GM19328 (cell line): ENCODE results near the gene SFTPB.
"Not testable (repeated sequence)": the region's sequence is repeated elsewhere in the genome, so short reads cannot be mapped to it uniquely, and the experiment has no call there.

Experiments used
- ATAC-seq: cut with Tn5 transposase; IDR thresholded peaks from one replicate; pipeline ENCODE4 v1.9.1; 2021; ENCODE audit warnings: mild to moderate bottlenecking, moderate library complexity; ENCODE audit not compliant: unreplicated experiment

SFTPB gene

DNA sequence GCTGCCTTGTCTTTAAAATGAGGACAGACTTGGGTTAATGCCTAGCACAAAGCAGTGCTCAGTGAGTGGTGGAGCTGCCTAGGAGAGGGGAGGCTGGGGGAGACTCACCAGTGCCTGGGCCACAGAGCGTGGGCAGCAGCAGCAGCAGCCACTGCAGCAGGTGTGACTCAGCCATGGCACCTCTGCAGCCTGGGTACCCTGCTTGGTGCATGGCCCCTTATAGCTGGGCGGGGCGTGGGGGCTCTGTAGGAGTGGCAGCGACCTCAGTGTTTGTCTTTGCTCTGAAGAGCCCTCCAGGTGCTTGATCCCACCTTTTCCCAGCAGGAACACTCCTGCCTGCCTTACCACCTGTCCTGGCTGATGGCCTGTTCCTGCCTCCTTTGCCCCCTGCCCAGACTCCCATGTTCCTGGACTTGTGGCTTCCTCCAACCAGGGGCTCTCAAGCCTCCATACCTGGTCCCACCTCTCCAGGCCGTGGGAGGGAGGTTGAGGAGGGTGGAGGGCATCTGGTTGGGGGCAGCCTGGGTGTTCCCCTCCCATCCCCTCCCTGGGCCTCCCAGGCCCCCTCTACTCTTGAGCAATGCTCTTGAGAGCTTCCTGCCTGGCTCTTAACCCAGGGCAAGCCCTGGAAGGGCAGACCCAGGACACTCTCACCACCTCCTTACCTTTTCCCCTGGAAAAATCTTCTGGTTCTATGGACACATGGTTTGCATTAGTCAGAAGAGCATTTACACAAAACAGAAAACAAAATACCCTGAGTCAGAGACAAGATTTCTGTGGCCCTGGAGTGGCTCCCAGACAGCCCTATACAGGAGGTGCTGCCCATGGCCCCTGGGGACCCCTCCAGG, at the start of gene SFTPB:
TSS of gene SFTPB (minus strand) at position 191 of the 848 bp plus-strand sequence. CDS start at position 175, 16 bp downstream.
- ATAC-seq, result no peak

DNA sequence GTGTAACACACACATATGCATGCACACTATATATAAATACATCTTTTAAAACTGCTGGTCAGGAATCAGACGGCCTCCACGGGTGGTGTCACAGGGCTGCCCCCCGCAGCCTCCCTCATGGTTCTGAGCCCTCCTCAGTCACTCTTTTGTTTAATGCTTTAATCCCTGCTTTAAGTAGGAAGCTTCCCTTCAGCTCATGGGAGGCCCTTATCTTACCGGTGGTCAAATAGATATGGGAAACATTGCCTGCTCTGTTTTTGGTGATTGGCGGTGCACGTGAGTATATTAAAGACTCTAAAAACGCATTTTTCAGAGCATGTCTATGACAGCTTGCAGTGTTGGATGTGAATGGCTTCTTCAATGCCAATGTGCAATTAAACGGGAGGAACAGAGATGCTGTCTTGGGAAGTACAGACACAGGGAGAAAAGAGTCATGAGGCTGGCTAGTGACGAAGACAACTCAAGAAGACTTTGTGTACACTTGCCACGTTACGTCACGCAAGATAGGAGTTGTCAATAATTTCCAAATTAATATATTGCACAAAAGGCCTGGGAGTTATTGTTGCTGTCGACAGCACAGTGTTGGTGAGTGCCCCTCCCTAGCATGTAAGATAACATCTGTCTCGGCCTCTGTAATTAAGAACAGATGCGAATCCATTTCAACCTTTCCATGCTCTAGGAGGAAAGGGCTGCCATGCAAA, 49.5 kb upstream of the SFTPB start:
- no peak for ATAC-seq

DNA sequence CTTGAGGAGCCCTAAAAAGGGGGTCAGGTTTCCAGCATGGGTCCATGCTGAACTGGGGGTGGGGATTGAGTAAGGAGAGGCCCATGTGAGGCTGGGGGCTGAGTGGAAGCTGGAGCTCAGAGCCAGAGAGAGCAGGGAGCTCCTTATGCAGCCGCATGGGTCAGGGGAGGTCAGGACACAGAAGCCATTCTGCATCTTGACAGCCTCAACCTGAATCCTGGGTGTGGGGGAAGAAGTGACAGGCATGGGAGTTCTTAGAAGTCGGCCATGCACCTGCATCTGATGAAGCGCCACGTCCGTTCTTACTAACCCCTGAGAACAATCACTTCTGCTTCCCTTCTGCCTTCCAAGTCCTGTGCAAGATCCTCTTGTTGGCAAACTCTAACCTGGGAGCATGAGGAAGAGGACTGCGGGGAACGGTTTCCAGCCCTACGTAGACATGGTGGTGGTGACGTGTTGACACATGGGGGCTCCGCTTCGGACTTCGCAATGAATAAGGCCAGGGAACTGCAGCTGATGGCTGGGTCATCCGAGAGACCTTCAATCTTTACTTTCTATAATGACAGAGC, 48.4 kb upstream of the SFTPB start:
- no peak for ATAC-seq

DNA sequence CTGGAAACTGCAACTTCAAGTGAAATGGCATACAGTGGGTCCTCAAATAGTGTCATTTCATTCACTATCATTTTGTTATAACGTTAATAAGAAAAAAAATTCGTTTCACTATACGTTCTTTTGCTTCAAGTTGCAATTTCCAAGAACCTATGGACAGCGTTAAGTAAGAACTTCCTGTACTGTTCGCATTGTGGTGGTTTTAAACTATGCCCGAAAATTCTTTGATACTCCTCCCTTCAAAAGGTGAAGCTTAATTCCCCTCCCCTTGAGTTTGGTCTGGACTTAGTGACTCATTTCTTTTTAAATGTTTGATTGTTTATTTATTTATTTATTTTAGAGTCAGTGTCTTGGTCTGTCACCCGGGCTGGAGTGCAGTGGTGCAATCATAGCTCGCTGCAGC, 46.8 kb upstream of the SFTPB start:
- no peak for ATAC-seq

DNA sequence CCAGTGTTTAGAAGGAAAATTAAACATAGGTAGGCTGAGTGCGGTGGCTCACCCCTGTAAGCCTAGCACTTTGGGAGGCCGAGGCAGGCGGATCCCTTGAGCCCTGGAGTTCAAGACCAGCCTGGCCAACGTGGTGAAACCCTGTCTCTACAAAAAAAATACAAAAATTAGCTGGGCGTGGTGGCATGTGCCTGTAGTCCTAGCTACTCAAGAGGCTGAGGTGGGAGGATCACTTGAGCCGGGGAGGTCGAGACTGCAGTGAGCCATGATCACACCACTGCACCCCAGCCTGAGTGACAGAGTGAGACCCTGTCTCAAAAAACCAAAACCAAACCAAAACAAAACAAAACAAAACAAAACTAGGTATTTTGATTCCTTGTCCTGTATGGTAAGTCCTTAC, 46.4 kb upstream of the SFTPB start:
- ATAC-seq, result not testable (repeated sequence)

DNA sequence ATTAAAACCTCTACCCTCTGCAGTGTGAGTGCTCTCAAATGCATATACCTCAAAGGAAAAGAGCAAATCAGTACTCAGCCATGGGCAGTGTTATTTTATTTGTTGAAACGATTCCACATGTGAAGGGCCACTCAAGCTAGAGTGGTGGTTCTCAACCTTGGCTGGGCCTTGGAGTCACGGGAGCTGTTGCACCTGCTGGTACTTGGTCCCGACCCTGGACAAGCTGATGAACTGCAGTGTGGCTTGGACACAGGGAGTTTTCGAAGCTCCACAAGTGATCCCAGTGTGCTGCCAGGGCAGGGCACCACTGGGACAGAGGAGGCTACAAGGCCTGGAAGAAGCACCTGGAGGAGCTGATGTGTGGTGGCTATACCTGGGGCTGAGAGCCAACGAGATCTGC, 45.8 kb upstream of the SFTPB start:
- no peak for ATAC-seq

DNA sequence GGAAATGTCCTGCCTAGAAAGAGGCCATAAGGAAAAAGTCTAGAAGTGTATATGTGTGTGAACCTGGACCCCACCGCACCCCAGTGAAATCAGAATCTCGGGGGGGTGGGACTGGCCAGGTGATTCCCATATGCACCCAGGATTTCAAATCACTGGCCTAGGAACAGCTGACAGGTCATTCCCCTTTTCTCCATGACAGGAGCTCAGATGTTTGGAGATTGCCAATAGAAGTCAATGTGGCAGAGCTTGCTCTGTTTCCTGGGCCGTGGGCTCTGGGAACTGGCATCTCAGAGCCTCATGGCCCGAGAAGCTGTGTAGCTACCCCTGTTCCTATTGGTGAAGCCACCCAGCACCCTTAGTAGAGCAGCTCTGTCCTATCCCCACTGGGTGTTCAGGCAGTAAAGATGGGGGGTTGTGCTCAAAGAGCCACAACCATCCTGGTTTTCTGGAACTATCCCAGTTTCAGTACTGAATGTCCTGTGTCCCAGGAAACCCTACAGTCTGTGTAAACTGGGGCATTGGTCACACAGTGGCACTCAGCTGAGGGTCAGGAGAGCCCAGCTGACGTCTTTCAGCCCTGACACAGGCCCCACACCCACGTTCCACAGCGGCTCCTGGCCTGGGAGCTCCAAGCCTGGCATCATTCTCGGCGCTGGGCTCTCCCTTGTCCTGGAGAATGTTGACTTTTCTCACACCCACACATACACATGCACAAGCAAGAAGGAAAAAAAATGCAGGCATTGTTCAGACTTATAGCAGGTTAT, 45.0 kb upstream of the SFTPB start:
- ATAC-seq, result no peak

DNA sequence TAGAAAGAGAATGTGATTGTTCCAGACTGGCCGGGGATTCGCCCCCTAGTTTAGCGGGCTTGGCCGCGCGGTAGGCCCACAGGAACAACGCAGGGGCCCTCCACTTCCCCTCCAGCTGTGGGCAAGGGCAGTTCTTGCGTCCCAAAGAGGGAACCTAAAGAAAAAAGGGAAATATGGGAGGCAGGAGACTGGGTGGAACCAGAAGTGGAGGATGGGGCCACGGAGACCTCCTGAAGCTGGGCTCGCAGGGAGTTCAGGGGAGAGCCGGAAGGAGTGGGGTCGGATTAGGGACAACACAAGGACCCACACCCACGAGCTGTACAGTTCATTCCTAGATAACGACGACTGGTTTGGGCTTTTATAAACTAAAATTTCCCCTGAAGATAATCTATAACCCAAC, 44.3 kb upstream of the SFTPB start:
- no peak for ATAC-seq

DNA sequence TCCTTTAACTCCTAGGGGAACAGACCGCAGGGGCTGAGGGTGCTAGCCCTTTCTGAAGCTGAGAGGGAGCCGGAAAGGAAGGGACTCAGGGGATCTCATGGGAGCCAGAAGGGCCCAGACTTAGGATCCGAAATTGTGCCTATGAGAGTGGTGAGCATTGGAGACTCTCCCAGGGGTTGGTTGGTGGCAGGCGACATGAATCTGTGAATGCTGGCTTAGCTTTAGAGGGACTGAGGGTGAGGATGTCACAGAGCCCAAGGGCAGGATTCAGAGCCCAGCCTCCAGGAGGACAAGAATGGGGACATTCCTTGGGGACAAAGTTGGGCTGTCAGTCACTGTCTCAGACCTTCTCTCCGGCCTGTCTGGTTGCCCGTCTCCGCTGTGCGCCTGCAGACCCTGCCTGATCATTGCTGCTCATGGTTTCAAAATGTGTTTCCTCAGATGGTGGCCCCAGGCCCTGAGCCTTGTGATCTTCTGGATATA, 43.6 kb upstream of the SFTPB start:
- ATAC-seq, result no peak

DNA sequence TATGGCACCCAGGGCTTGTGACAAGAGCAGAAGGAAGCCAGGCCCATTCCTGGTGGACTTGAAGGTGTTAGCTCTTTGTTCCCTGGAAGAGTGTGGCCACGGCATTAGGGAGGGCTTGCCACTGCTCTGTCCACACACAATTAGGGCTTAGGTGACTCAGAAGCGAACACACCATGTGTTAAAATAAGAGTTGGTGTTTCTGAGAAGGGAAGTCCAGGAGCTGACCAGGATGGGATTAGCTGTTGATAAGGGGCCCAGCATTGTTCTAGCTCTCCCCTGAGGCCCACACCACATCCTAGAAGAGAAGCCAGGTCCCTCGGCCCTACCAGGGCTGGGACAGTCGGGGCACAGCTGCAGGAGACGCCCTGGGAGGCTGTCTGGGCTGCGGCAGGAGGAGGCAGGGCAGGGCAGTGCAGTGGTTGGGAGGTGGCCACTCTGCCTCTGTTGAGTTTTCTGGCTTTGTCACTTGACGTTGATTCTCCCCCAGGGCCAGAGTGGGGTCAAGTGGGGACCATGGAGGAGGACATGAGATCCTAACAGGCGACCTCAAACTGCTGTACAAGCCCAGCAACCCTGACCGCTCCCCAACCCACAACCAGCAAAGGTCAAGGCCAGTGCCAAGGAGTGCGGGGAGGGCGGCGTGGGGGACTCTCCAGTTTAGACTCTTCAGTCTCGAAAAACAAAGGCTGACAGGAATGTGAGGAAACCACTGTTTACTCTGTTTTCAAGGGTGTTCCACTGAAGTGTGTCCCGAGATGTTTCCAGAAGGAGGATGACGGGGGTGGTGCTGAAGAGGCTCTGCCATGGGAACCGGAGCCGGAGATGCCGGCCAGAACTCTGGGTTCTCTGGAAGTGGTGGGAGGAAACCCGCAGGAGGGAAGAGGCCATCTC, 42.9 kb upstream of the SFTPB start:
- no peak for ATAC-seq

DNA sequence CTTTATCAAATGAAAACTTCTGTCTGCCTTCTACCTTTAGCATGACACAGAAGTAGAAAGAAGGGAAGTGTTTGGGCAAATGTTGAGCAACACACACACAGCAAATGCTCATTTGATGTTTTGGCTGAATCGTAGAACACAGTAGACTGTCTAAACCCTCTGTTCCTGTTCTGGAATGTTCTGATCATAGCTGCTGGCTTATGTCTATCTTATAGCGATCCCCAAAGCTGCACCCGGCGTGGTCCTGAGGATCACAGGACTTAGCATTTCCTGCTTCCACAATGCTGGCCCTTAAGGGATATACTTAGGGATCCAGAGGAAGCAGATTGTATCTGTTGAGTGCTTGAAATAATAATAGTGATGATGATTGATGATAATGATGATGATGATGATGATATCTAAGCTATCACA, 41.4 kb upstream of the SFTPB start:
- no peak for ATAC-seq

DNA sequence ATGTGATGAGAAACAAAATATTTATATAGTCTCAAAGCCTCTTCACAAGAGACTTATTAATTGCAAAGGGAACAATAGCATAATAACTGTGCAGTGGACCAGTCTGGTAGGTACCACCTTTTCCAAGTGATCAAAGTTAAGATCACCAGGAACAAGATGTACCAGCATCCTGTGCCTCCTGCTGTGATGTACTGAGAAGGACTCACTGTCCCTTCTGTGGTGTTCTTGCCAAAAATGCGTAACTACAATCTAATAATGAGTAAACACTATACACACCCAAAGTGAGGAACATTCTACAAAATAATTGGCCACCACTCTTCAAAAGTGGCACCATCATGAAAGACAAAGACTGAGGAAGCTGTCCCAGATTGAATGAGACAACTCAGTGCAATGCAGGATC, 40.6 kb upstream of the SFTPB start:
- no peak for ATAC-seq

DNA sequence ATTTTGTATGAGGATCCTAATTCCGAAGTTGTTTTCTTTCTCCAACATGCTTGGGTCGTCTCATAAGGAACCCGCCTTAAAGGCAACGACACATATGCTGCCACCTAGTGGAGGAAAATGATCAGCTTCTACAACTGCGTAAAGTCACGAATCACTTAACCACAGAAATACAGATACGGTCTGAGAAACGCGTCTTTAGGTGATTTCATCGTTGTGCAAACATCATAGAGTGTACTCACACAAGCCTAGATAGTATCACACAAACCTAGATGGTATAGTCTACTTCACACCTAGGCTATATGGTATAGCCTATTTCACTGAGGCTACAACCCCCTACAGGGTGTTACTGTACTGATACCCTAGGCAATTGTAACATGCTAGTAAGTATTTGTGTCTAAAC, 39.3 kb upstream of the SFTPB start:
- ATAC-seq, result no peak

DNA sequence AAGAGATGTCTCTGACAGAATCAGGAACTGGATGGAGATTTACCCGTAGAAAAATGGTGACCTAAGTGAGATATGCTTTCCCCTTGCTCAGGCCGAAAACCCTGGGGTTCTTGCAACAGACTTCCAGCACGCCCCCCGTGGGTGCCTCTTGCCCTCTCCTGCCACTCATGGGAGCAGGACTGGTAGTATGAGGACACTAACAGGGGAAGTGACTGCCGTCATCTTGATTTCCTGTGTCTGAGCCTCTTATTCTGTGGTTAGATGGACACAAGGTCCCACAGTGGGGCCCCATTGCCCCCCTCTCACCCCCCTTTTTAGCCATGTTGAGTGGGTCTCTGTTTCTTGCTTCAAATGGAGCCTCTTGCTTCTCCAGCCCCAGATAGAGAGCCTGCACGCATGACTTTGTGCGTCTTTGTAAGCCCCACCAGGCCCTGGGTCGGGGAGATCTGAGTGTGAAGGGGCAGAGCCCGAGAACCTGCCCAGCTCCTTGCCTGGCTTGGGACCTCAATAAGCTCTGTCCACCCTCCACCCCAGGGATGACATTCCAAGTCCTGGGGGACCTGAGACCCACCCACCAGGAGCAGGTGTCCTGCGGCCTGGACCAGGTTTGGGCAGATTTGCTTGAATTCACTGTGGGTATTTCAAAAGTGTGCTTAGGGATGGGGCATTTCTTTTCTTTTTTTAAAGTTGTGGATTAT, 38.7 kb upstream of the SFTPB start:
- ATAC-seq, result no peak

DNA sequence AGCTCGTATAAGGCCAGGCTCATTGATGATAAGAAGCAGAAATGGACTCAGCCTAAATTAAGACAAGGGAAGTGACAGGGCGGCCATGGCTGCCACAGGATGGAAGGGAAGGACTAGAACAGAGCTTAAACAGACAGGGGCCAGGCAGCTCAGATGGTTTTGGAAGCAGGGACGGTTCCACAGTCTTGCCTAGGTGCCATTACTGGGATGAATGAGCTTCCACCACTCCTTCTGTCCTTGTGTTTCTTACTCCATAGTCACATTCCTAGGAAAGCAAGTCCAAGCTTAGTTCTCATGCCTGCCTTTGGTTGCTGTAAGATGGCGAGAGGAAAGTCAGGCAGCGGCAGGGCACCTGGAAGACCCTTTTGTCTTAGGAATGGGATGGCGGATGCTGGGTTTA, 38.1 kb upstream of the SFTPB start:
- ATAC-seq, result no peak

DNA sequence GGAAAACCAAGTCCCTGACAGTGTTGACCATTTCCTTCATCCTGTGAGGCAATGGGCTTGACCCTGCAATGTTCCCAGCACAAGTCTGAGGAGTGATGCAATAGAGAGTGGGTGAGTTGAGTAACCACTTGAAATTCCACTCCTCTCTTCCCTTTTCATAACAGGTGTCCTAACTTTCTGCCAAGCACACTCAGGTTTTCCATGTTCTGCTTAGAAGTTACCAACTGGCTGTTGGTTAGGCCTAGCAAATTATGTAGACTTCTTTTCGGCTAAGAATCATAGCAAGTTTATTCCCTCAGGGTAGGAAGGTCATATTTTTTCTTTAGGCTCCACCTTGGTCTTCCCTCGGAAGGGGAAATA, 37.7 kb upstream of the SFTPB start:
- no peak for ATAC-seq

DNA sequence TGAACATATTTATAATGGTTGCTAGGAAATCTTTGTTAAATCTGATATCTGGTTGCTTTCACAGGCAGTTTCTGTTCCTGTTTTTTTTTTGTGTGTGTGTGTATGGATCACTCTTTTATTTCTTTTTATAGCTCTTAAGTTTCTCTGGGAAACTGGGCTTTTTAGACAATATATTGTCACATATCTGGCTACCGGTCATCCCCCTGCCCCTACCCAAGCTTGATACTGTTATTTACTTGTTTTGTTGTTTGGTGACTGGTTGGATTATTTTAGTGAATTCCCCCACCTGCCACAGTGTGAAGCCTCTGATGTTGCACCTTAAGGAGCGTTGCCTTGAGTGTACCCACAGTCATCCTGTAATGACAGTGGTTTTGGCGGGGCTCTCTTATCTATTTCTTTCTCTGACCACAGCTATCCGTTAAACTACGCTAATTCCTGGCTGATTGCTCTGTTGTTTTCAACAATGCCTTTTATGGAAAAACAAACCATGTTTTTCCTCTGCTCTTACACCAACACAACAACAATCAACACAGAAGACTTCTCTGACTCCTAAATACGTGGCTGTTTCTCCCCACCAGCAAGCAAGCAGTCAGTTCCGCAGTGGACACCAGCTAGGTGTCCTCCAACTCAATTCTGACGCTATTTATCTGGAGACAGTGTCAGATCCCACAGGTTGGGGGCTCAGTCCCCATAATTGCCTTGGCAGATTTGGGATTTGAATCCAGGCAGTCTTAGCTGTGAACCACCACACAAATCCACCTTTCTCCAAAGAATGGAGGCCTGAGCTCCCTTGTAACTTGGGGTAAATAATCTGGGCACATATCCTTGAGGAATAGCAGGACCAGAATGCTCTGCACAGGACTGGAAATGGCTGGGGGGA, 37.0 kb upstream of the SFTPB start:
- no peak for ATAC-seq

DNA sequence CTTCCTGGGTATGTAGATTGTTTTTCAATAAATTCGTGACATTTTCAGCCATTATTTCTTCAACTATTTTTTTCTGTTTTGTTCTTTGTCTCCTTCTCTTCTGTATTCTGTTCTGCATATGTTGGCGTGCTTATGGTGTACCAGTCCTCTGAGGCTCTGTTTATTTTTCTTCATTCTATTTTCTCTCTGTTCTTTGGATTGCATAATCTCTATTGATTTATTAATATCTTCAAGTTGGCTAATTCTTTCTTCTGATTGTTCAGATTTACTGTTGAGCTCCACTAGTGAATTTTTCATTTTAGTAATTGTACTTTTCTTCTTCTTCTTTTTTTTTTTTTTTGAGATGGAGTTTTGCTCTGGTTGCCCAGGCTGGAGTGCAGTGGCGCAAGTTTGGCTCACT, 36.0 kb upstream of the SFTPB start:
- no peak for ATAC-seq

DNA sequence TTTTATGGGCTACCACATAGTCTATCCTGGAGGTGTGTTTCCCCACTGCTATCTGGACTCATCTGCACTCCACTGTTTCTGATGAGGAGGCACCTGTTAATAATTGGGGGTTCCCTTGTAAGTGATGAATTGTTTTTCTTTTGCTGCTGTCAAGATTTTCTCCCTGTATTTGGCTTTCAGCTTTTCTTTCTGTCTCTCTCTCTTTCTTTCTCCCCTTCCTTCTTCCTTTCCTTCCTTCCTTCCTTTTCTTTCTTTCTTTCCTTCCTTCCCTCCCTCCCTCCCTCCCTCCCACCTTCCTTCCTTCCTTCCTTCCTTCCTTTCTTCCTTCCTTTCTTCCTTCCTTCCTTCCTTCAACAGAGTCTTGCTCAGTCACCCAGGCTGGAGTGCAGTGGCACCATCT, 35.3 kb upstream of the SFTPB start:
- ATAC-seq, result no peak
